ENCODE measurements around the gene TCF7L1. TPM values are rescaled to one million over a fixed set of nuclear protein-coding genes. Genes with fewer than 3 reads are reported as not detected.

TCF7L1 gene
- total and polyA plus RNA-seq, 9 of the 15 experiments (the other 6 are each of a cell fraction or from before 2014, with no cell fraction given), result 0.03 to 0.11 (median 0.07) TPM; not detected in 5

GRCh38 chr2:85327822-85328617, 194.8 kb downstream of the TCF7L1 start, which contains the start of gene TGOLN2 (continued):
- TF ChIP-seq MGA (IDR thresholded peaks at IDR 0.05) (peak; percentile 87), ZNF277 (CRISPR knock-in tag; IDR thresholded peaks at IDR 0.05; ENCODE audit: borderline replicate concordance) (no peak), TEAD2 (tag; IDR thresholded peaks at IDR 0.05) (no peak), TCF3 (CRISPR knock-in tag; IDR thresholded peaks at IDR 0.05) (no peak), ATF1 (CRISPR knock-in tag; IDR thresholded peaks at IDR 0.05) (no peak), ATF1 (tag; IDR thresholded peaks at IDR 0.05) (peak; percentile 95), ZBED1 (IDR thresholded peaks at IDR 0.05) (peak; percentile 48; the same call in 1 of the 2 replicates), ADNP (tag; IDR thresholded peaks at IDR 0.05) (no peak), PHF20 (IDR thresholded peaks at IDR 0.05; ENCODE audit: partially characterized antibody) (peak; percentile 76), POLR2AphosphoS5 (IDR thresholded peaks at IDR 0.05; ENCODE audit: control insufficient read depth, insufficient read depth, low read depth, low read length) (peak; percentile 98), RNF219 (CRISPR knock-in tag; IDR thresholded peaks at IDR 0.05) (no peak), MXD1 (CRISPR knock-in tag; IDR thresholded peaks at IDR 0.05; ENCODE audit: borderline replicate concordance, poor library complexity, severe bottlenecking) (no peak)

Data from K562 (cell line).